IMR-90 (cell line): ENCODE data around the gene C5orf63. TPM values are rescaled to one million over a fixed set of nuclear protein-coding genes. Genes with fewer than 3 reads are reported as not detected.

ENCODE experiments used
- ATAC-seq: fragments of 200-7000 bp; cut with Tn5 transposase; 2 replicates; pipeline ENCODE4 v1.9.1; 2020; ENCODE audit warnings: low read depth, mild to moderate bottlenecking, moderate library complexity
- BruUV-seq: library from RNA; stranded (reverse); fragments of 400-500 nt; replicated peaks from 2 replicates; lab custom pipeline; 2021; lab: Mats Ljungman, UMichigan
- CTCF ChIA-PET: fragments of 300-600 bp; formaldehyde crosslinking; extraction: SDS; loops from one replicate; lab custom pipeline; 2021; ENCODE audit warnings: antibody characterized with exemption; lab: Yijun Ruan, JAX
- POLR2A ChIA-PET: fragments of 300-600 bp; sonication (Branson Sonifier 250); formaldehyde crosslinking; loops from one replicate; lab custom pipeline; 2022; ENCODE audit warnings: antibody characterized with exemption; ENCODE audit not compliant: unreplicated experiment; lab: Charles Lee
- DNase-seq: peaks from one replicate; pipeline ENCODE4 v3.0.0; 2013
- H2AFZ ChIP-seq: replicated peaks from 2 replicates; pipeline ENCODE3; 2013; ENCODE audit warnings: low read length, mild to moderate bottlenecking; ENCODE audit not compliant: poor library complexity
- H2AK5ac ChIP-seq: 2 replicates; pipeline ENCODE4 v1.6.1; 2013; ENCODE audit warnings: low read depth, low read length, inconsistent platforms
- H2AK9ac ChIP-seq: replicated peaks from 2 replicates; pipeline ENCODE3; 2013; ENCODE audit warnings: mild to moderate bottlenecking, low read depth, low read length, moderate library complexity; ENCODE audit not compliant: poor library complexity
- H2BK120ac ChIP-seq: 2 replicates; pipeline ENCODE4 v1.6.1; 2013; ENCODE audit warnings: low read depth, low read length, inconsistent platforms
- H2BK15ac ChIP-seq: 3 replicates; pipeline ENCODE4 v1.6.1; 2013; ENCODE audit warnings: low read depth, low read length, inconsistent platforms
- H2BK20ac ChIP-seq: 2 replicates; pipeline ENCODE4 v1.6.1; 2013; ENCODE audit warnings: low read depth, mild to moderate bottlenecking, inconsistent platforms, low read length, moderate library complexity
- H2BK5ac ChIP-seq: 2 replicates; pipeline ENCODE4 v1.6.1; 2013; ENCODE audit warnings: mild to moderate bottlenecking, low read depth, low read length, inconsistent platforms; ENCODE audit not compliant: poor library complexity, severe bottlenecking
- H3K14ac ChIP-seq: replicated peaks from 2 replicates; pipeline ENCODE4 v1.6.1; 2013; ENCODE audit warnings: low read depth, low read length, inconsistent platforms
- H3K18ac ChIP-seq: 2 replicates; pipeline ENCODE4 v1.6.1; 2013; ENCODE audit warnings: low read depth, low read length, control low read depth
- H3K23ac ChIP-seq: 2 replicates; pipeline ENCODE4 v1.6.1; 2013; ENCODE audit warnings: low read depth, low read length, inconsistent platforms
- H3K27ac ChIP-seq: 2 replicates; pipeline ENCODE4 v1.5.1; 2013; ENCODE audit warnings: mild to moderate bottlenecking, control low read depth, low read length; ENCODE audit not compliant: insufficient read depth
- H3K27me3 ChIP-seq: 2 replicates; pipeline ENCODE4 v1.6.1; 2013; ENCODE audit warnings: low read length; ENCODE audit not compliant: control insufficient read depth, insufficient read depth
- H3K36me3 ChIP-seq: 2 replicates; pipeline ENCODE4 v1.6.1; 2013; ENCODE audit warnings: low read length, mixed read lengths; ENCODE audit not compliant: control insufficient read depth, insufficient read depth
- H3K4ac ChIP-seq: 2 replicates; pipeline ENCODE4 v1.6.1; 2013; ENCODE audit warnings: low read depth, low read length, inconsistent platforms
- H3K4me1 ChIP-seq: 2 replicates; pipeline ENCODE4 v1.6.1; 2013; ENCODE audit warnings: low read length, mixed read lengths; ENCODE audit not compliant: control insufficient read depth, insufficient read depth
- H3K4me2 ChIP-seq: 2 replicates; pipeline ENCODE4 v1.6.1; 2013; ENCODE audit warnings: low read depth, mild to moderate bottlenecking, control low read depth, low read length, moderate library complexity
- H3K4me3 ChIP-seq: 2 replicates; pipeline ENCODE4 v1.5.1; 2013; ENCODE audit warnings: low read depth, mild to moderate bottlenecking, control low read depth, low read length, moderate library complexity; ENCODE audit not compliant: insufficient read depth
- H3K56ac ChIP-seq: 2 replicates; pipeline ENCODE4 v1.6.1; 2013; ENCODE audit warnings: low read length, inconsistent platforms; ENCODE audit not compliant: insufficient read depth; ENCODE audit errors: extremely low read depth
- H3K79me1 ChIP-seq, 2 experiments: 2 replicates each; pipeline ENCODE4 v1.6.1; 2013; ENCODE audit warnings: low read length in 2 of 2, inconsistent platforms in 1 of 2, low read depth in 1 of 2
- H3K9ac ChIP-seq: 2 replicates; pipeline ENCODE4 v1.6.1; 2013; ENCODE audit warnings: low read depth, low read length, control low read depth
- H3K9me1 ChIP-seq: 2 replicates; pipeline ENCODE4 v1.6.1; 2013; ENCODE audit warnings: low read length, inconsistent platforms; ENCODE audit not compliant: insufficient read depth
- H3K9me3 ChIP-seq: 2 replicates; pipeline ENCODE4 v1.6.1; 2013; ENCODE audit warnings: low read length; ENCODE audit not compliant: control insufficient read depth, insufficient read depth
- H4K20me1 ChIP-seq: 2 replicates; pipeline ENCODE4 v1.6.1; 2013; ENCODE audit warnings: low read length, inconsistent platforms; ENCODE audit not compliant: insufficient read depth
- H4K5ac ChIP-seq: 2 replicates; pipeline ENCODE4 v1.6.1; 2013; ENCODE audit warnings: mild to moderate bottlenecking, low read depth, low read length, control low read depth
- H4K8ac ChIP-seq, 2 experiments: 2 replicates each; pipeline ENCODE4 v1.6.1; 2013; ENCODE audit warnings: low read depth in 2 of 2, low read length in 2 of 2, control low read depth in 1 of 2, inconsistent platforms in 1 of 2
- H4K91ac ChIP-seq: 2 replicates; pipeline ENCODE4 v1.6.1; 2013; ENCODE audit warnings: low read depth, low read length, inconsistent platforms; ENCODE audit not compliant: insufficient read depth
- BHLHE40 ChIP-seq: fragments of 150-350 bp; IDR thresholded peaks from 2 replicates; pipeline ENCODE4 v1.6.1; 2016; ENCODE audit warnings: mild to moderate bottlenecking, low read depth, low read length
- CEBPB ChIP-seq: IDR thresholded peaks from 2 replicates; pipeline ENCODE4 v1.6.1; 2012; ENCODE audit warnings: low read depth, low read length, improper control_type of control experiment
- CHD1 ChIP-seq: IDR thresholded peaks from 2 replicates; pipeline ENCODE4 v1.6.1; 2012; ENCODE audit warnings: low read depth, low read length, improper control_type of control experiment
- ELK1 ChIP-seq: fragments of 150-350 bp; IDR thresholded peaks from 2 replicates; pipeline ENCODE4 v1.6.1; 2016; ENCODE audit warnings: low read depth, mild to moderate bottlenecking, low read length, moderate library complexity, borderline replicate concordance
- FOS ChIP-seq: fragments of 150-350 bp; IDR thresholded peaks from 2 replicates; pipeline ENCODE4 v1.6.1; 2016; ENCODE audit warnings: low read depth, low read length
- MAFK ChIP-seq: IDR thresholded peaks from 2 replicates; pipeline ENCODE4 v1.6.1; 2012; ENCODE audit warnings: low read depth, low read length, improper control_type of control experiment
- MAZ ChIP-seq: IDR thresholded peaks from 2 replicates; pipeline ENCODE4 v1.6.1; 2012; ENCODE audit warnings: low read depth, mild to moderate bottlenecking, low read length, improper control_type of control experiment, moderate library complexity, borderline replicate concordance
- MXI1 ChIP-seq: IDR thresholded peaks from 2 replicates; pipeline ENCODE4 v1.6.1; 2012; ENCODE audit warnings: low read depth, mild to moderate bottlenecking, low read length, moderate library complexity, borderline replicate concordance
- NFE2L2 ChIP-seq: fragments of 150-350 bp; IDR thresholded peaks from 2 replicates; pipeline ENCODE4 v1.6.1; 2016; ENCODE audit warnings: low read depth, mild to moderate bottlenecking, low read length
- POLR2A ChIP-seq: IDR thresholded peaks from 2 replicates; pipeline ENCODE4 v1.6.1; 2012; ENCODE audit warnings: mild to moderate bottlenecking, low read depth, low read length
- RAD21 ChIP-seq: IDR thresholded peaks from 2 replicates; pipeline ENCODE4 v1.6.1; 2012; ENCODE audit warnings: low read length, improper control_type of control experiment
- RCOR1 ChIP-seq: IDR thresholded peaks from 2 replicates; pipeline ENCODE4 v1.6.1; 2012; ENCODE audit warnings: mild to moderate bottlenecking, low read length, improper control_type of control experiment; ENCODE audit not compliant: insufficient replicate concordance
- RFX5 ChIP-seq: IDR thresholded peaks from 2 replicates; pipeline ENCODE4 v1.8.0; 2012; ENCODE audit warnings: low read depth, mild to moderate bottlenecking, low read length, moderate library complexity
- SMC3 ChIP-seq: fragments of 150-350 bp; IDR thresholded peaks from 2 replicates; pipeline ENCODE4 v1.6.1; 2016; ENCODE audit warnings: low read depth, mild to moderate bottlenecking, antibody characterized with exemption, low read length, moderate library complexity
- WGBS, 2 experiments: methylation state at CpG; one replicate each; pipeline versions ENCODE4 v1.1.5 to v1.1.7; 2013; ENCODE audit warnings: missing lambda C conversion rate in 2 of 2; ENCODE audit not compliant: insufficient read length in 1 of 2; ENCODE audit errors: extremely low coverage in 2 of 2; 5-methylcytosine and 5-hydroxymethylcytosine counted together
- dilution Hi-C: fragments of 300-500 bp; cut with HindIII; formaldehyde crosslinking; loops from one replicate; pipeline ENCODE4 v1.14.3; 2018; ENCODE audit warnings: low sequenced_read_pairs; ENCODE audit not compliant: unreplicated experiment
- in situ Hi-C: fragments of 300-500 bp; cut with MboI; formaldehyde crosslinking; loops from 3 replicates; pipeline ENCODE4 v1.14.3; 2019; ENCODE audit warnings: low sequenced_read_pairs, inconsistent platforms, mixed read lengths
- intact Hi-C: fragments of 100-400 bp; cut with micrococcal nuclease; formaldehyde crosslinking; loops from 2 replicates; pipeline ENCODE4 v1.10.0; 2022
- polyA plus RNA-seq, 3 experiments: library from polyadenylated mRNA; depleted of rRNA; stranded (reverse); fragments of >200 nt; gene quantifications; 2 replicates each; pipeline ENCODE4 v1.2.3, GENCODE V29; 2012; ENCODE audit warnings: low replicate concordance in 1 of 3
- total RNA-seq: library from RNA; depleted of rRNA; stranded (reverse); fragments of >200 nt; gene quantifications from 2 replicates; pipeline ENCODE4 v1.2.3, GENCODE V29; 2012
- TF ChIP-seq, protein P1 (sequence below): conservative IDR thresholded peaks from 2 replicates; pipeline ENCODE4 v1.5.1; 2012; ENCODE audit warnings: mild to moderate bottlenecking, low read depth, low read length, improper control_type of control experiment
- TF ChIP-seq, protein P2 (sequence below): fragments of 150-350 bp; IDR thresholded peaks from 2 replicates; pipeline ENCODE4 v1.6.1; 2017; ENCODE audit warnings: mild to moderate bottlenecking, antibody characterized with exemption, low read length, low read depth

Gene C5orf63
- total and polyA plus RNA-seq, 2 of the 4 experiments (the other 2 are of a cell fraction) = 0.72 to 1.1 TPM

DNA sequence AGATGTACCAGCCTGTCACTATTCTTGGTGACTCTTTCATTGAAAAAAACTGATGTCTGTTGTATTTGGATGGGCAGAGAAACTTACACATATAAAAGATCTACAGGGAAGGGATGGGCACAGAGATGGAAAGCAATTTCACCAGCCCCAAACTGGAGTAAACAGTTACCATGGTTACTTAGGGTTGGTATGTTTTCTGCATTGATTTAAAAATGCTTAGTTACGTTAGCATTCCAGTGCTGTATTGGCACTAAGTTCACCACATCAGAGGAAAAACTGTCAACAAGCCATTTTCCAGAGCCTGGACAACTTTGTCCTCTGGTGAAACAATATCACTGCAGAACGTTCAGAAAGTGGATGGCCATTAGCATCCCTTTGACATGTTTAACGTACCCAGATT, 70.9 kb downstream of the C5orf63 start:
- in situ Hi-C loops = no loop called here

More for the DNA sequence above, 70.9 kb downstream of the C5orf63 start:
- H2BK20ac ChIP-seq = peak overlapping the region; percentile 96
- POLR2A ChIA-PET = no interaction called here
- peak overlapping the region; percentile 83; the same call in 1 of the 2 replicates for H4K5ac ChIP-seq
- peaks cover 17 to 43% of the 10 kb centered on the region in 2 experiments for H3K79me1 ChIP-seq
- H3K9me3 ChIP-seq = no peaks in the 10 kb centered on the region
- peak; percentile 22 for ATAC-seq
- peak overlapping the region; percentile 69 for H3K56ac ChIP-seq
- peak overlapping the region; percentile 16; the same call in 1 of the 2 replicates for H3K27ac ChIP-seq
- peak overlapping the region; percentile 85 for H2BK15ac ChIP-seq
- CTCF ChIA-PET = interaction anchor here (1.0 kb wide), 1 partner anchor 8 kb away, joined by 5 read pairs; no protein-coding TSS in a partner anchor
- peak overlapping the region; percentile 51 for H3K4ac ChIP-seq
- H2AK5ac ChIP-seq = peak overlapping the region; percentile 73
- H3K9ac ChIP-seq = peak overlapping the region; percentile 29; the same call in 1 of the 2 replicates
- H4K8ac ChIP-seq = peak overlapping the region; percentile 39 to 77
- peak; percentile 34 for DNase-seq
- H3K4me1 ChIP-seq = peaks cover 14% of the 10 kb centered on the region
- dilution Hi-C loops (no loop called here), intact Hi-C loops (loop anchor here (5.0 kb wide), 1 partner anchor 35 kb away; no protein-coding TSS in a partner anchor)
- H3K14ac ChIP-seq = peak overlapping the region; percentile 43
- no peak for TF ChIP-seq BHLHE40
- no peak for TF ChIP-seq MXI1
- TF ChIP-seq POLR2A = no peak
- TF ChIP-seq, protein P1, sequence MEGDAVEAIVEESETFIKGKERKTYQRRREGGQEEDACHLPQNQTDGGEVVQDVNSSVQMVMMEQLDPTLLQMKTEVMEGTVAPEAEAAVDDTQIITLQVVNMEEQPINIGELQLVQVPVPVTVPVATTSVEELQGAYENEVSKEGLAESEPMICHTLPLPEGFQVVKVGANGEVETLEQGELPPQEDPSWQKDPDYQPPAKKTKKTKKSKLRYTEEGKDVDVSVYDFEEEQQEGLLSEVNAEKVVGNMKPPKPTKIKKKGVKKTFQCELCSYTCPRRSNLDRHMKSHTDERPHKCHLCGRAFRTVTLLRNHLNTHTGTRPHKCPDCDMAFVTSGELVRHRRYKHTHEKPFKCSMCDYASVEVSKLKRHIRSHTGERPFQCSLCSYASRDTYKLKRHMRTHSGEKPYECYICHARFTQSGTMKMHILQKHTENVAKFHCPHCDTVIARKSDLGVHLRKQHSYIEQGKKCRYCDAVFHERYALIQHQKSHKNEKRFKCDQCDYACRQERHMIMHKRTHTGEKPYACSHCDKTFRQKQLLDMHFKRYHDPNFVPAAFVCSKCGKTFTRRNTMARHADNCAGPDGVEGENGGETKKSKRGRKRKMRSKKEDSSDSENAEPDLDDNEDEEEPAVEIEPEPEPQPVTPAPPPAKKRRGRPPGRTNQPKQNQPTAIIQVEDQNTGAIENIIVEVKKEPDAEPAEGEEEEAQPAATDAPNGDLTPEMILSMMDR = no peak
- TF ChIP-seq MAZ = no peak
- TF ChIP-seq, protein P2, sequence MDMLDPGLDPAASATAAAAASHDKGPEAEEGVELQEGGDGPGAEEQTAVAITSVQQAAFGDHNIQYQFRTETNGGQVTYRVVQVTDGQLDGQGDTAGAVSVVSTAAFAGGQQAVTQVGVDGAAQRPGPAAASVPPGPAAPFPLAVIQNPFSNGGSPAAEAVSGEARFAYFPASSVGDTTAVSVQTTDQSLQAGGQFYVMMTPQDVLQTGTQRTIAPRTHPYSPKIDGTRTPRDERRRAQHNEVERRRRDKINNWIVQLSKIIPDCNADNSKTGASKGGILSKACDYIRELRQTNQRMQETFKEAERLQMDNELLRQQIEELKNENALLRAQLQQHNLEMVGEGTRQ = no peak
- no peak for TF ChIP-seq NFE2L2
- no peak for TF ChIP-seq RAD21
- TF ChIP-seq CEBPB = no peak
- TF ChIP-seq CHD1 = no peak
- no peak for TF ChIP-seq RCOR1
- no peak for TF ChIP-seq RFX5
- TF ChIP-seq SMC3 = no peak
- no peak for TF ChIP-seq FOS
- no peak for TF ChIP-seq MAFK
- TF ChIP-seq ELK1 = no peak
- BruUV-seq = no TSS peak
- peak overlapping the region; percentile 46 for H2AFZ ChIP-seq
- H3K27me3 ChIP-seq = no peaks in the 10 kb centered on the region
- H4K91ac ChIP-seq = peak overlapping the region; percentile 94
- peak overlapping the region; percentile 98 for H3K18ac ChIP-seq
- peak overlapping the region; percentile 75 for H2AK9ac ChIP-seq
- peaks cover 17% of the 10 kb centered on the region for H3K9me1 ChIP-seq
- H3K36me3 ChIP-seq = no peaks in the 10 kb centered on the region
- peak overlapping the region; percentile 10; the same call in 1 of the 2 replicates for H3K23ac ChIP-seq
- H3K4me3 ChIP-seq = no peak overlapping the region
- H2BK5ac ChIP-seq = peak overlapping the region; percentile 92
- WGBS, 2 experiments = 40% methylated on average over 2 of the region's 3 CpGs; no CpG with 5 or more reads in 1 of the 2 experiments
- H3K4me2 ChIP-seq = peak overlapping the region; percentile 62; the same call in 1 of the 2 replicates
- peak overlapping the region; percentile 95 for H2BK120ac ChIP-seq
- no peaks in the 10 kb centered on the region for H4K20me1 ChIP-seq
